HG03565 (cell line): ENCODE results near the gene GLI3.
A peak's percentile ranks its signal among the peaks of the same experiment; 100 is the strongest.

Source experiments
- ATAC-seq: cut with Tn5 transposase; IDR thresholded peaks from one replicate; pipeline ENCODE4 v1.9.1; 2021; ENCODE audit warnings: mild to moderate bottlenecking, moderate library complexity; ENCODE audit not compliant: unreplicated experiment

Gene GLI3

GRCh38 chr7:41940760-41941343 lies 296.2 kb downstream of the GLI3 start:
- peak; percentile 78 for ATAC-seq

GRCh38 chr7:41938371-41938770 lies 298.6 kb downstream of the GLI3 start:
- no peak for ATAC-seq

- ATAC-seq = no peak
These were observed 303.6 kb downstream of the GLI3 start for GRCh38 chr7:41933427-41933826.

DNA sequence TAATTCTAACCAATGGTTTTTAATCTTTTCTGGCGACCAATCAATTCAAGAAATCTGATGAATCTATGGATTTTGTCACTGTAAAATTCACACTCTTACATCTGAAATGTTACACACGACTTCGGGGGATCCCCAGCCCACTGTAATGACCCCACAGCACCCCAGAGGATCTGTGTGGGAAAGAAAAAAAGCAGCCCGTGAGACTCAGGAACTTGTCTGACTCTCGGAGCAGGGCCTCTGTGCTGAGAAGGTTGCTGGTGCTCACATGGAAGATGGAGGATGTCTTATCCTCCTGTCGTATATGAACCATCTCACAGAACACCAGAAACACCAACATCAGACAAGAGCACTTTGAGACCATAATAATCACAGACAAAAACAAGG lies 305.8 kb downstream of the GLI3 start:
- no peak for ATAC-seq

DNA sequence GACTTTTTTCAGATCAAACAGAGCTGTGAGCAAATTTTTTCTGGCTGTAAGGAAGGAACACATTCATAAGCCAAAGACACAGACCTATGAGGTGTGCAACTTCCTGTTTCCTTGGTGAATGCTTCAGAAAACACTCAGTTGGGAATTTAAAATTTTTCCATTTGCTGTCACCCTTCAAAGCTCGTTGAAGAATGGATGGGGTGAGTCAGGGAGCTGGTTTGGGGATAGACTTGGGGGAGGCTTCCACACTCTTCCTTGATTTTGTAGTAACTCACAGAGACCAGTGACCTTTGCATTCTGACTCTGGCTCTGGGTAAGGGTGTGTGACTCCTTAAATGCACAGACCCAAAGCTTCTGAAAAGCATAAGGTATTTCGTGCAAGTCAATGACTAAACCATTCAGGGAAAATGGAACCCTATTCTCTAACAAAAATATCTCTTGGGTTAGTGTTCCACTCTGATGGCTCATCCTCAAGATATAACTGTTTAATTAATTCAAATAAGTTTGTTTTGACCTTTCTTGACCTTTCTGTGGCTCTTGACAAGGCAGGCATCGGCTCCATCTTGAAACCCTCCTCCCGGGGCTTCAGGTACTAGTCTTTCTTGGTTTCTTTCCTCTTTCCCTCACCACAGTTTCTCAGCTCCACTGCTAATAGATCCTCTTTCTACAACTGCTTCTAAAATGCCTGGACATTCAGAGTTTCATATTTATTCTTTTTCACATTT lies 306.3 kb downstream of the GLI3 start:
- no peak for ATAC-seq

DNA sequence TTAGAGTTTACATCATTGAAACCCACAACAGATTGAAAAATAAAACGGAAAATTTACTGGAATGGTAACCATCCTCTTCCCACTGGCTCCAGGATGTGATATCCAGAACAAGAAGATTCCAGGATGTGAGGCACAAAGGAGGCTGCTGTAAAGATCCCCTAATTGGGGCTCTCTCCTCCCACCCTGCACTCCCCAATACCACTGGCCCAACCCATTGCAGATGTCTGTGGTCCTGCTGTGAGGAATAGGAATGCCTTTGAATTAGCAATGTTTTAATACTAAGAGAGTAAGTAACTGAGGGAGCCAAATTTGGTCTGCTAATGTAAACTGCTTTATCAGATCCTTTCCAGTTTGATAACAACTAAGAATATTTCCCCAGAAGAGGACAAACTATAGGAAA lies 308.2 kb downstream of the GLI3 start:
- no peak for ATAC-seq

DNA sequence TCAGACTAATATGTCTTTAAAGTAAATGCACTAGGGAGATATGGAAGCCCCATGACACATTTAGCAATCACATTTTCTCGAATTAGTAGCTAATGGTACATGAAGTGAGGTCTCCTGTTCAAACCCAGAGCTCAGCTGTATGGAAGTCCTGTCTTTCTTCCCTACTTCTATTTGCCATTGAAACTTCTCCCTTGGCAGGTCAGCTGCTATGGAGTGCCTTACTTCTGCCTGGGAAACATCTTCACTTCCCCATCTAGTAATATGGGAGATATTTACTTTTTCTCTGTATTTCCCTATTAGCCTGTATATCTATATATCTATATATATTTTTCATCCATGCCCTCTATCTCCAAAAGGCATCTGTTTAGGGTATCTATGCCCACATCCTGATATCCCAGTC lies 308.8 kb downstream of the GLI3 start:
- ATAC-seq = no peak

DNA sequence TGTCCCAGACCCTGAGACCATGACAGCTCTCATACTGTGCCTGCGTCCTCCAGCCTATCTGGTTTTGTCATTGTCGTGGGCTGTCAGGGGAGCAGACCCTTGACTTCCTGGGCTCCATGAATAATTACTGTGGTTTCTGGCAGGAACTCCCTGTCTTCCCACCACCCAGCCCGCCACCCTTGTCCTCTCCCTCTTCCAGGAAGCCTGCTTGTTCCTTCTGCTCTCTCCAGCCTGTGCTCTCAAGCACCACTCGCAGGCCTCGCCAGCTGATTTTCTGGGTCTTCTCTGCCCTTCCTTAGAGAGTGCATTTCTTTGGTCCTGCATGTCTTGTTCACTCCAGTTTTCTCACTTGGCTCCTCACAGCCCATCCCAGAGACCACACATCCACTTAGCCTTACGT lies 309.6 kb downstream of the GLI3 start:
- ATAC-seq = no peak

- ATAC-seq = no peak
These were observed 311.1 kb downstream of the GLI3 start for GRCh38 chr7:41925946-41926345.

- ATAC-seq = no peak
These were observed 312.2 kb downstream of the GLI3 start for GRCh38 chr7:41924796-41925195.

DNA sequence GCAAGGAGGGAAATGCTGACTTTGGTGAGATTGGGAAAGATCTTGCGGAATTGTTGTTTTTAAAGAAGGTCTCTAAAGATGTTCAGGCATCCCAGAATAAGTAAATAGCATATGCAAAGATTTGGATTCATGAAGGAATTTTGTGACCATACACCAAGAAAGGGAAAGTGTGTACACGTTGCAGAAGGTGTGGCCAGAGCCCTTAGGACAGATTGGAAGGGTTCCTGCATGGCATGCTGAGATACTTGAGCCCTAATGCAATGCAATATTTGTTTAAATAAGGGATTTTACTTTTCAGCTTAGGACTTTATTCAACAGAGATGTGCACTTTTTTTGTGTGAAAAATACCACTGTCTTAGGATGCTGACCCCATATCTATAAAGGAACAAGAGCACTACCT lies 314.6 kb downstream of the GLI3 start:
- ATAC-seq = no peak

GRCh38 chr7:41921453-41921981 lies 315.5 kb downstream of the GLI3 start:
- no peak for ATAC-seq

DNA sequence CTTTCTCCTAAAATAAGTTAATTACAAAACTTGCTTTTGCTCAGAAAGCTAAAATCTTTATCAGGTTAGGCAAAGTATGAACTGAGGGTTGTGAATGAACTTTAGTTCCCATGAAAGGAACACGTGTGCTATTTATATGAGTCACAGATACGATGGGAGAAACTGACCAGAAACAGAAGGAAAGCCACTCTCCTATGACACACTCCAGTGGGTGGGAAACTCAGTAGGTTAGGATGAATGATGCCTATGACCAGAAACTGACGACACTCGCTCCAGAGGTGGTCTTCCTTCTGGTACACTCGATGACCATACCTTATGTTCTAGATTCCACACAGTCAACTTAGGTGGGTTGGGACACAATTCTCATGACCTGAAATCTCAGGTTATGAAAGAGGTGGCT lies 318.4 kb downstream of the GLI3 start:
- no peak for ATAC-seq

- no peak for ATAC-seq
These were observed 320.5 kb downstream of the GLI3 start for GRCh38 chr7:41916450-41916927.

DNA sequence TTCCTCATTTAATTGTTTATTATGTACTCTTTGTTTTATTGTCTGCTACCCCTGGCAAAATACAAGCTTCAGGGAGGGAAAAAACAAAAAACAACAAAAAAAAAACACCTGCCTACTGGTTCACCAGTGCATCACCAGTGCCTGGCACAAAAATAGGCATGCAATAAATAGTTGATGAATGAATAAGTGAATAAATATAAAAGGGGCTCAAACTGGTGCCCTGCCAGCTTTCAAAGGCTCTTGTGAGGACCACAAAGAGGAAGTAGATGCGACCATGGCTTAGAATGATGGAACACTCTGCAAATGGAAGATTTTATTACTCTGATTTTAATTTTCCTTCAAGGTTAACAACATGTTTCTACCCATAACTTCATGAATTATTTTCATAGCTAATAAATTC lies 321.1 kb downstream of the GLI3 start:
- no peak for ATAC-seq

- ATAC-seq = no peak
These were observed 324.0 kb downstream of the GLI3 start for GRCh38 chr7:41912851-41913567.

- no peak for ATAC-seq
These were observed 324.6 kb downstream of the GLI3 start for GRCh38 chr7:41912426-41912825.

- ATAC-seq = no peak
These were observed 325.2 kb downstream of the GLI3 start for GRCh38 chr7:41911792-41912191.
